AG10803 (cell line): Measurements from ENCODE around the gene PEX11A.
A peak's percentile ranks its signal among the peaks of the same experiment; 100 is the strongest.

Experiments
- DNase-seq: peaks from one replicate; pipeline ENCODE4 v3.0.0; 2010; ENCODE audit warnings: low read depth
- H3K4me3 ChIP-seq: 2 replicates; pipeline ENCODE4 v1.5.1; 2011; ENCODE audit warnings: mild to moderate bottlenecking, low read length, control low read depth
- CTCF ChIP-seq: conservative IDR thresholded peaks from 2 replicates; pipeline ENCODE4 v1.5.1; 2011; ENCODE audit warnings: mild to moderate bottlenecking, low read length, control low read depth, inconsistent platforms

Gene PEX11A

GRCh38 chr15:89665449-89666181, 24.9 kb downstream of the PEX11A start:
- TF ChIP-seq CTCF, result no peak
- H3K4me3 ChIP-seq, result peak overlapping the region; percentile 39
- DNase-seq, result peak; percentile 70

DNA sequence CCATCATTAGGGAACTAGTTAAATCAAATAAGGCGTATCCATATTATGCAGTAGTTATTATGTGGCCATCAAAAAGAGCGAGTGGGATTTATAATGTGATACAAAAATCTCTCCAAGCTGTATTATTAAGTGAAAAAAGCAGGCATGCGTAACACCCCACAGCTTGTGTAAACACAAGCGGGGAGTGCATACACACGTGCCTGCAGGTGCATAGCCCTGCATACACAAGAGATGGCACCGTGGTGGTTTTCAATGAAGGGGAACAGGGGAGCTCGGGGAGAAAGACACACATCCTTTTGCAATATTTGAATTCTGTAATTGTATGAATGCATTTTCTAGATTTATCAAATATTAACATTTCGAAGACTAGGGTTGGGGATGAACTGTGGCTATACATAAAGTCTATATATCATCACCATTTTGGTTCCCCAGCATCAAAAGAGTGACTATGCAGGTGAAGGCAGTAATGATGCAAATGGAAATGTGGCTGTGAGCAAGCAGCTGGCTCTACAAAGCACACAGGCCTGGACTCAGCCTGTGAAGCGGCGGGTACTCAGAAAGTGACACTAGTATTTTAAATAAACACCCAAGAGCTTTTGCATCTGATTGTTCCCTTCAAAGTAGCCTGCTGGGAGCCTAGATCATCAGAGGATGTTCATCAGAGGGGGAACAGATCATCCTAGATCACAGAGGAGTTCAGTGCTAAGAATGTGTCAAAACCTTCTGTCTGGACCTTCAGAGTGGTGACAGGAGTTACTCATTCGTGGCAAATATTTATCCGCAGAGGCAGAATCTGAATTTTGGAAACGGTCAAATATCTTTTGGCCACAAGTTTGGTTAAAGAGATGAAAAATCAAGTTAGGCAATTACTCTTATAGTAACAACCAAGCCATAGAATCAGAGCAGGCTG, 25.9 kb downstream of the PEX11A start:
- no peak for DNase-seq
- peak overlapping the region; percentile 39 for H3K4me3 ChIP-seq
- no peak for TF ChIP-seq CTCF

DNA sequence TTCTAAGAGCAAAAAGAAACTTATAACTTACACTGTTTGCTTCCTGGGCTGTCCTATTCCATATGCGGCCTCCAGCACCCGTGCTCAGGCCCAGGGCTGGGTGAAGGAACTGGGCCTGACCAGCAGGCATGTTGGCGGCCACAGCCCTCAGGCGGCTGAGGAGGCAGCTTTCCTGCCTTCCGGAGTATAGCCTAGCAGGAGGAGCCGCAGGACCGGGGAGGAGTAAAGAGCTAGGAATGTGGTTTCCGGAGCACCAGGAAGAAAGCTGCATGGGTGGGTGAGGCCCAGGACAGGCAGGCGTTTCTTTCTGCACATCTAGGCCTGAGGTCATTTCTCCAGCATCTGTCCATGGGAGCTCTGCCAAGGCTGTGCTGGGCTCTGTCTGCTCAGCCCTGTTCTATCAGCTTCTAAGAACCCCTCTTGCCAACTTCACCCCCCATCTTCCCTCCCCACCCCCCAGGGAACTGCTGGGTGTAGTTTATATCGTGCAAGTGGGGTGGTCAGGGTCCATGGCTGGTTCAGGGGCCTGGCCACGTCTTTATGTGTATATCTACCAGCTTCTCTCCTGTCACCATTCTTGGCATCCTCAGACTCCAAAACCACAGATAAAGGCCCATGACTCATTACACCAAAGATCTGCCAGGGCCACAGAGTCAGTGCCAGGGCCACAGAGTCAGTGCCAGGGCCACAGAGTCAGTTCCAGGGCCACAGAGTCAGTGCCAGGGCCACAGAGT, 27.5 kb downstream of the PEX11A start:
- DNase-seq, result peak; percentile 98
- H3K4me3 ChIP-seq, result peak overlapping the region; percentile 60
- TF ChIP-seq CTCF, result no peak

DNA sequence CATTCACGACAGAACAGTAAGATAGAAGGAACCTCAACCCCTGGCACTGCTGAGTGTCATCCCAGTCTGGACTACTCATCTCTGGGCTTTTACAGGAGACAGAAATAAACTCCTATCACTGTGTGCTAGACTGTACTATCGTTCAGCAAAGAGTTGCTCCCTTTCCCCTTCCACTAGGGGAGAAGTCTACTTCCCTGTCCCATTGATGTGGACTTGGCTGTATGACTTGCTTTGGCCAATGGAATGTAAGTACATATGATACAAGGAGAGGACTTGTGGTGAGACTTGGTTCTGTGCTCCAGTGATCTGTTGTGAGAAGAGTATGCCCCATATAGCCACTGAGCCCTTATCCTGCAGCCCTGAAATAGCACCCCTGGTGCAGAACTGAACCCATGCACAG, 30.0 kb downstream of the PEX11A start:
- H3K4me3 ChIP-seq, result no peak overlapping the region
- DNase-seq, result no peak
- no peak for TF ChIP-seq CTCF

DNA sequence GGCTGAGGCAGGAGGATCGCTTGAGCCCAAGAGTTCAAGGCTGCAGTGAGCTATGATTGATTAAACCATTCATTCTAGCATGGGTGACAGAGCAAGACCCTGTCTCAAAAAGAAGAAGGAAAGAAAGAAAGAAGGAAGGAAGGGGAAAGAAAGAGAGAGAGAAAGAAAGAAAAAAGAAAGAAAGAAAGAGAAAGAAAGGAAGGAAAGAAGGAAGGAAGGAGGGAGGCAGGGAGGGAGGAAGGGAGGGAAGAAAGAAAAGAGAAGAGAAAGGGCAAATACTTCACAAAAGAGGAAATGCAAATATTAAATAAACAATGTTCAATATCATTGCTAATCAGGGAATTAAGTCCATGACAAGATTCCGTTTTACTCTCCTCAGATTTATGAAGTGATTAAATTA, 31.3 kb downstream of the PEX11A start:
- TF ChIP-seq CTCF, result no peak
- H3K4me3 ChIP-seq, result no peak overlapping the region
- DNase-seq, result no peak

- DNase-seq, result peak; percentile 58
- TF ChIP-seq CTCF, result no peak
- no peak overlapping the region for H3K4me3 ChIP-seq
Measured at GRCh38 chr15:89657686-89658200, 32.8 kb downstream of the PEX11A start.
